ENCODE measurements around the gene FOXA3. TPM values are rescaled to one million over a fixed set of nuclear protein-coding genes. Genes with fewer than 3 reads are reported as not detected.
"Not testable (repeated sequence)": the region's sequence is repeated elsewhere in the genome, so short reads cannot be mapped to it uniquely, and the experiment has no call there.

The FOXA3 gene
- total RNA-seq, 1 experiment from 2014 or later = not detected

- DNase-seq (ENCODE audit: low spot score) = no peak
- POLR2A ChIA-PET (ENCODE audit: low non-redundant PET) = no interaction called here
- Histone ChIP-seq H3K27ac (ENCODE audit: low read depth, low read length, poor library complexity, severe bottlenecking) (no peak overlapping the region), H3K9me3 (ENCODE audit: low read depth, low read length, poor library complexity, severe bottlenecking) (no peaks in the 10 kb centered on the region), H3K27me3 (replicated peaks; ENCODE audit: insufficient read depth, low read depth, low read length, poor library complexity) (peaks cover 41% of the 10 kb centered on the region), H3K36me3 (ENCODE audit: insufficient read depth, low read length, poor library complexity, severe bottlenecking) (no peaks in the 10 kb centered on the region), H3K4me3 (ENCODE audit: low read depth, low read length, poor library complexity, severe bottlenecking) (no peak overlapping the region), H3K4me1 (ENCODE audit: insufficient read depth, low read length, poor library complexity, severe bottlenecking) (peaks cover 6% of the 10 kb centered on the region)
- no TSS peak for BruUV-seq (replicated peaks)
- intact Hi-C loops (cut with micrococcal nuclease; ENCODE audit: unreplicated experiment) = no loop called here
- CTCF ChIA-PET = interaction anchor here (0.6 kb wide), 1 partner anchor 386 kb away, joined by 3 read pairs; no protein-coding TSS in a partner anchor
- TF ChIP-seq EZH2 (IDR thresholded peaks at IDR 0.05; ENCODE audit: borderline replicate concordance, low read depth, low read length, poor library complexity, severe bottlenecking) = no peak
- TF ChIP-seq, protein P1, sequence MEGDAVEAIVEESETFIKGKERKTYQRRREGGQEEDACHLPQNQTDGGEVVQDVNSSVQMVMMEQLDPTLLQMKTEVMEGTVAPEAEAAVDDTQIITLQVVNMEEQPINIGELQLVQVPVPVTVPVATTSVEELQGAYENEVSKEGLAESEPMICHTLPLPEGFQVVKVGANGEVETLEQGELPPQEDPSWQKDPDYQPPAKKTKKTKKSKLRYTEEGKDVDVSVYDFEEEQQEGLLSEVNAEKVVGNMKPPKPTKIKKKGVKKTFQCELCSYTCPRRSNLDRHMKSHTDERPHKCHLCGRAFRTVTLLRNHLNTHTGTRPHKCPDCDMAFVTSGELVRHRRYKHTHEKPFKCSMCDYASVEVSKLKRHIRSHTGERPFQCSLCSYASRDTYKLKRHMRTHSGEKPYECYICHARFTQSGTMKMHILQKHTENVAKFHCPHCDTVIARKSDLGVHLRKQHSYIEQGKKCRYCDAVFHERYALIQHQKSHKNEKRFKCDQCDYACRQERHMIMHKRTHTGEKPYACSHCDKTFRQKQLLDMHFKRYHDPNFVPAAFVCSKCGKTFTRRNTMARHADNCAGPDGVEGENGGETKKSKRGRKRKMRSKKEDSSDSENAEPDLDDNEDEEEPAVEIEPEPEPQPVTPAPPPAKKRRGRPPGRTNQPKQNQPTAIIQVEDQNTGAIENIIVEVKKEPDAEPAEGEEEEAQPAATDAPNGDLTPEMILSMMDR (conservative IDR thresholded peaks at IDR 0.05; ENCODE audit: low read depth, low read length) = no peak
These were observed 2.5 kb downstream of the FOXA3 start for GRCh38 chr19:45866400-45867176.

DNA sequence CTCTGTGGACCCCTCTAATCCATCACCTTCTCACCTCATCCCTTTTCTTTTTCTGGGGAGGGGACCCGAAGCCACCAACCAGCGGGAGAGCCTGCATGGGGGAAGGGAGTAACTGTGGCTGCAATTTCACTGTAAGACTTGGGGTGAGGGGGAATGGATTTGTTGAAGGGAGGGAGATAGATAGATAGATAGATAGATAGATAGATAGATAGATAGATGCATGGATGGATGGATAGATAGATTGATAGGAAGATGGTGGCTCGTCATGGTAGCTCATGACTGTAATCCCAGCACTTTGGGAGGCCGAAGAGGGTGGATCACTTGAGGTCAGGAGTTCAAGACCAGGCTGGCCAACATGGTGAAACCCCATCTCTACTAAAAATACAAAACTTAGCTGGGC is 3.1 kb downstream of the FOXA3 start:
- BruUV-seq (replicated peaks); H3K27ac ChIP-seq (ENCODE audit: low read depth, low read length, poor library complexity, severe bottlenecking); intact Hi-C loops (cut with micrococcal nuclease; ENCODE audit: unreplicated experiment); H3K4me3 ChIP-seq (ENCODE audit: low read depth, low read length, poor library complexity, severe bottlenecking); POLR2A ChIA-PET (ENCODE audit: low non-redundant PET); CTCF ChIA-PET; DNase-seq (ENCODE audit: low spot score); H3K9me3 ChIP-seq (ENCODE audit: low read depth, low read length, poor library complexity, severe bottlenecking); H3K36me3 ChIP-seq (ENCODE audit: insufficient read depth, low read length, poor library complexity, severe bottlenecking); H3K4me1 ChIP-seq (ENCODE audit: insufficient read depth, low read length, poor library complexity, severe bottlenecking): not testable (repeated sequence)
- peaks cover 41% of the 10 kb centered on the region for H3K27me3 ChIP-seq (replicated peaks; ENCODE audit: insufficient read depth, low read depth, low read length, poor library complexity)

- ChIA-PET CTCF (interaction anchor here (0.7 kb wide), 1 partner anchor 14 kb away, joined by 4 read pairs; no protein-coding TSS in a partner anchor), POLR2A (ENCODE audit: low non-redundant PET) (no interaction called here)
- no peaks in the 10 kb centered on the region for H3K9me3 ChIP-seq (ENCODE audit: low read depth, low read length, poor library complexity, severe bottlenecking)
- intact Hi-C loops (cut with micrococcal nuclease; ENCODE audit: unreplicated experiment) = no loop called here
- no peaks in the 10 kb centered on the region for H3K4me1 ChIP-seq (ENCODE audit: insufficient read depth, low read length, poor library complexity, severe bottlenecking)
- BruUV-seq (replicated peaks) = no TSS peak
- H3K4me3 ChIP-seq (ENCODE audit: low read depth, low read length, poor library complexity, severe bottlenecking) = no peak overlapping the region
- H3K36me3 ChIP-seq (ENCODE audit: insufficient read depth, low read length, poor library complexity, severe bottlenecking) = no peaks in the 10 kb centered on the region
- no peak for DNase-seq (ENCODE audit: low spot score)
- H3K27me3 ChIP-seq (replicated peaks; ENCODE audit: insufficient read depth, low read depth, low read length, poor library complexity) = peaks cover 15% of the 10 kb centered on the region
- TF ChIP-seq, protein P1 (conservative IDR thresholded peaks at IDR 0.05; ENCODE audit: low read depth, low read length) = no peak
- TF ChIP-seq EZH2 (IDR thresholded peaks at IDR 0.05; ENCODE audit: borderline replicate concordance, low read depth, low read length, poor library complexity, severe bottlenecking) = no peak
- no peak overlapping the region for H3K27ac ChIP-seq (ENCODE audit: low read depth, low read length, poor library complexity, severe bottlenecking)
These were observed 6.7 kb downstream of the FOXA3 start for GRCh38 chr19:45870798-45871197.
